HEK293 (cell line): ENCODE results near the gene ADAM17.

ENCODE experiments used
- CTCF ChIA-PET: fragments of 350-600 bp; formaldehyde crosslinking; extraction: SDS; loops from one replicate; lab custom pipeline; 2021; ENCODE audit warnings: antibody characterized with exemption; lab: Yijun Ruan, JAX
- POLR2A ChIA-PET: fragments of 300-600 bp; formaldehyde crosslinking; extraction: SDS; loops from one replicate; lab custom pipeline; 2020; ENCODE audit warnings: antibody characterized with exemption, inconsistent platforms; lab: Yijun Ruan, JAX
- H3K27ac ChIP-seq: fragments of 200-500 bp; sonication (Bioruptor generic); 2 replicates; pipeline ENCODE4 v1.5.1; 2014; ENCODE audit warnings: low read depth, low read length, control low read depth, inconsistent platforms; ENCODE audit errors: extremely low read depth
- H3K36me3 ChIP-seq, 2 experiments: fragments of 200-500 bp in 1 of 2; sonication (Bioruptor generic) in 1 of 2; 1 replicate in 1 of 2; 2 replicates in 1 of 2; pipeline ENCODE4 v1.5.1; 2014 to 2017; ENCODE audit warnings: inconsistent platforms in 2 of 2, low read length in 2 of 2; ENCODE audit not compliant: control insufficient read depth in 2 of 2, insufficient read depth in 1 of 2
- H3K4me1 ChIP-seq: fragments of 200-500 bp; sonication (Bioruptor generic); 2 replicates; pipeline ENCODE4 v1.5.1; 2014; ENCODE audit warnings: mild to moderate bottlenecking, low read length, inconsistent platforms; ENCODE audit not compliant: control insufficient read depth, insufficient read depth
- H3K4me3 ChIP-seq: 2 replicates; pipeline ENCODE4 v1.5.1; 2011; ENCODE audit warnings: low read depth, mild to moderate bottlenecking, control low read depth, low read length, moderate library complexity
- H3K9me3 ChIP-seq: fragments of 200-500 bp; sonication (Bioruptor generic); 2 replicates; pipeline ENCODE4 v1.5.1; 2014; ENCODE audit warnings: low read depth, low read length, inconsistent platforms; ENCODE audit not compliant: control insufficient read depth, insufficient read depth
- AEBP2 ChIP-seq: fragments of 450-650 bp; formaldehyde crosslinking; IDR thresholded peaks from 2 replicates; pipeline ENCODE4 v1.5.1; 2016; ENCODE audit warnings: missing biosample characterization, missing genetic modification characterization, borderline replicate concordance
- EGR2 ChIP-seq: fragments of 450-650 bp; formaldehyde crosslinking; IDR thresholded peaks from 2 replicates; pipeline ENCODE4 v1.5.1; 2016; ENCODE audit warnings: low read depth, missing biosample characterization, missing genetic modification characterization
- REPIN1 ChIP-seq: fragments of 450-650 bp; formaldehyde crosslinking; IDR thresholded peaks from 2 replicates; pipeline ENCODE4 v1.5.1; 2017; ENCODE audit warnings: missing biosample characterization, missing genetic modification characterization, low read depth
- SCRT1 ChIP-seq: fragments of 450-650 bp; formaldehyde crosslinking; IDR thresholded peaks from 2 replicates; pipeline ENCODE4 v1.5.1; 2016; ENCODE audit warnings: missing biosample characterization, missing genetic modification characterization, borderline replicate concordance
- SETDB1 ChIP-seq: IDR thresholded peaks from one replicate; pipeline ENCODE4 v1.6.1; 2017; ENCODE audit warnings: mild to moderate bottlenecking, low read length, moderate library complexity, mixed read lengths; ENCODE audit not compliant: insufficient read length
- ZFHX2 ChIP-seq: fragments of 450-650 bp; formaldehyde crosslinking; conservative IDR thresholded peaks from 2 replicates; pipeline ENCODE4 v1.5.1; 2016; ENCODE audit warnings: missing biosample characterization, missing genetic modification characterization
- ZNF112 ChIP-seq: fragments of 450-650 bp; formaldehyde crosslinking; IDR thresholded peaks from 2 replicates; pipeline ENCODE4 v1.5.0; 2017; ENCODE audit warnings: missing biosample characterization, missing genetic modification characterization
- ZNF121 ChIP-seq: fragments of 450-650 bp; formaldehyde crosslinking; IDR thresholded peaks from 2 replicates; pipeline ENCODE4 v1.5.1; 2016; ENCODE audit warnings: missing biosample characterization, missing genetic modification characterization
- ZNF138 ChIP-seq: fragments of 450-650 bp; formaldehyde crosslinking; IDR thresholded peaks from 2 replicates; pipeline ENCODE4 v1.5.1; 2016; ENCODE audit warnings: missing biosample characterization, missing genetic modification characterization, borderline replicate concordance
- ZNF140 ChIP-seq: fragments of 450-650 bp; formaldehyde crosslinking; IDR thresholded peaks from 2 replicates; pipeline ENCODE4 v1.5.1; 2016; ENCODE audit warnings: missing biosample characterization, missing genetic modification characterization
- ZNF155 ChIP-seq: fragments of 450-650 bp; formaldehyde crosslinking; IDR thresholded peaks from 2 replicates; pipeline ENCODE4 v1.5.1; 2016; ENCODE audit warnings: missing biosample characterization, missing genetic modification characterization
- ZNF174 ChIP-seq: fragments of 450-650 bp; formaldehyde crosslinking; IDR thresholded peaks from 2 replicates; pipeline ENCODE4 v1.5.0; 2017; ENCODE audit warnings: missing biosample characterization, mild to moderate bottlenecking, missing genetic modification characterization
- ZNF350 ChIP-seq: fragments of 450-650 bp; formaldehyde crosslinking; IDR thresholded peaks from 2 replicates; pipeline ENCODE4 v1.5.0; 2017; ENCODE audit warnings: missing biosample characterization, mild to moderate bottlenecking, missing genetic modification characterization
- ZNF560 ChIP-seq: fragments of 450-650 bp; formaldehyde crosslinking; IDR thresholded peaks from 2 replicates; pipeline ENCODE4 v1.5.1; 2017; ENCODE audit warnings: missing biosample characterization, missing genetic modification characterization, borderline replicate concordance
- ZNF658 ChIP-seq: fragments of 450-650 bp; formaldehyde crosslinking; IDR thresholded peaks from 2 replicates; pipeline ENCODE4; 2016; ENCODE audit warnings: missing biosample characterization, missing genetic modification characterization
- ZNF707 ChIP-seq: fragments of 450-650 bp; formaldehyde crosslinking; IDR thresholded peaks from 2 replicates; pipeline ENCODE4 v1.5.1; 2016; ENCODE audit warnings: missing biosample characterization, missing genetic modification characterization
- ZNF830 ChIP-seq: fragments of 450-650 bp; IDR thresholded peaks from 2 replicates; pipeline ENCODE4 v1.5.0; 2018; ENCODE audit warnings: missing biosample characterization, missing genetic modification characterization, low read depth, mild to moderate bottlenecking, moderate library complexity
- ZNF837 ChIP-seq: fragments of 450-650 bp; formaldehyde crosslinking; IDR thresholded peaks from 2 replicates; pipeline ENCODE4 v1.5.1; 2016; ENCODE audit warnings: missing biosample characterization, missing genetic modification characterization
- ZSCAN18 ChIP-seq: fragments of 450-650 bp; formaldehyde crosslinking; IDR thresholded peaks from 2 replicates; pipeline ENCODE4 v1.5.1; 2016; ENCODE audit warnings: missing biosample characterization, missing genetic modification characterization
- TF ChIP-seq, protein P1 (sequence below): fragments of 450-650 bp; IDR thresholded peaks from 2 replicates; pipeline ENCODE4 v1.5.1; 2018; ENCODE audit warnings: missing biosample characterization, mild to moderate bottlenecking, missing genetic modification characterization
- TF ChIP-seq, protein P2 (sequence below): fragments of 450-650 bp; formaldehyde crosslinking; optimal IDR thresholded peaks from 2 replicates; pipeline ENCODE3; 2016; ENCODE audit warnings: missing biosample characterization, mild to moderate bottlenecking, missing genetic modification characterization

ADAM17 gene

GRCh38 chr2:9490789-9491188, 64.8 kb downstream of the ADAM17 start (continued):
- no peak for TF ChIP-seq ZSCAN18 (tag by site-specific recombination)
- no peak for TF ChIP-seq ZNF155
- TF ChIP-seq, protein P1, sequence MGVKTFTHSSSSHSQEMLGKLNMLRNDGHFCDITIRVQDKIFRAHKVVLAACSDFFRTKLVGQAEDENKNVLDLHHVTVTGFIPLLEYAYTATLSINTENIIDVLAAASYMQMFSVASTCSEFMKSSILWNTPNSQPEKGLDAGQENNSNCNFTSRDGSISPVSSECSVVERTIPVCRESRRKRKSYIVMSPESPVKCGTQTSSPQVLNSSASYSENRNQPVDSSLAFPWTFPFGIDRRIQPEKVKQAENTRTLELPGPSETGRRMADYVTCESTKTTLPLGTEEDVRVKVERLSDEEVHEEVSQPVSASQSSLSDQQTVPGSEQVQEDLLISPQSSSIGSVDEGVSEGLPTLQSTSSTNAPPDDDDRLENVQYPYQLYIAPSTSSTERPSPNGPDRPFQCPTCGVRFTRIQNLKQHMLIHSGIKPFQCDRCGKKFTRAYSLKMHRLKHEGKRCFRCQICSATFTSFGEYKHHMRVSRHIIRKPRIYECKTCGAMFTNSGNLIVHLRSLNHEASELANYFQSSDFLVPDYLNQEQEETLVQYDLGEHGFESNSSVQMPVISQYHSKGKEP (tag by site-specific recombination), result no peak
- TF ChIP-seq ZNF140 (tag by site-specific recombination), result no peak
- no peak for TF ChIP-seq REPIN1 (tag by site-specific recombination)
- no peak for TF ChIP-seq ZNF174 (tag by site-specific recombination)

GRCh38 chr2:9488583-9489547, 66.8 kb downstream of the ADAM17 start:
- CTCF ChIA-PET, result no interaction called here
- H3K36me3 ChIP-seq, result peaks cover 59 to 100% of the 10 kb centered on the region in 2 experiments
- TF ChIP-seq ZNF121 (no peak), ZNF138 (tag by site-specific recombination) (no peak), SETDB1 (no peak), ZNF658 (tag by site-specific recombination) (no peak), ZNF112 (no peak), ZFHX2 (tag by site-specific recombination) (no peak), EGR2 (tag by site-specific recombination) (no peak), ZNF830 (no peak), AEBP2 (no peak), ZNF350 (no peak), ZNF560 (no peak), ZNF837 (tag by site-specific recombination) (no peak), ZNF707 (no peak), SCRT1 (tag by site-specific recombination) (no peak)
- TF ChIP-seq, protein P2, sequence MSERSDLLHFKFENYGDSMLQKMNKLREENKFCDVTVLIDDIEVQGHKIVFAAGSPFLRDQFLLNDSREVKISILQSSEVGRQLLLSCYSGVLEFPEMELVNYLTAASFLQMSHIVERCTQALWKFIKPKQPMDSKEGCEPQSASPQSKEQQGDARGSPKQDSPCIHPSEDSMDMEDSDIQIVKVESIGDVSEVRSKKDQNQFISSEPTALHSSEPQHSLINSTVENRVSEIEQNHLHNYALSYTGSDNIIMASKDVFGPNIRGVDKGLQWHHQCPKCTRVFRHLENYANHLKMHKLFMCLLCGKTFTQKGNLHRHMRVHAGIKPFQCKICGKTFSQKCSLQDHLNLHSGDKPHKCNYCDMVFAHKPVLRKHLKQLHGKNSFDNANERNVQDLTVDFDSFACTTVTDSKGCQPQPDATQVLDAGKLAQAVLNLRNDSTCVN (tag by site-specific recombination), result no peak
- TF ChIP-seq, all 188 proteins: peak for 0
- Histone ChIP-seq H3K27ac (no peak overlapping the region), H3K4me1 (no peaks in the 10 kb centered on the region), H3K4me3 (no peak overlapping the region), H3K9me3 (no peaks in the 10 kb centered on the region)
- POLR2A ChIA-PET, result no interaction called here
